ENCODE results near the gene AIMP1. TPM values are rescaled to one million over a fixed set of nuclear protein-coding genes. Genes with fewer than 3 reads are reported as not detected.
"Not testable (repeated sequence)": the region's sequence is repeated elsewhere in the genome, so short reads cannot be mapped to it uniquely, and the experiment has no call there.

The AIMP1 gene
- polyA plus RNA-seq, 1 donor from 2014 or later = 72.8 TPM

DNA sequence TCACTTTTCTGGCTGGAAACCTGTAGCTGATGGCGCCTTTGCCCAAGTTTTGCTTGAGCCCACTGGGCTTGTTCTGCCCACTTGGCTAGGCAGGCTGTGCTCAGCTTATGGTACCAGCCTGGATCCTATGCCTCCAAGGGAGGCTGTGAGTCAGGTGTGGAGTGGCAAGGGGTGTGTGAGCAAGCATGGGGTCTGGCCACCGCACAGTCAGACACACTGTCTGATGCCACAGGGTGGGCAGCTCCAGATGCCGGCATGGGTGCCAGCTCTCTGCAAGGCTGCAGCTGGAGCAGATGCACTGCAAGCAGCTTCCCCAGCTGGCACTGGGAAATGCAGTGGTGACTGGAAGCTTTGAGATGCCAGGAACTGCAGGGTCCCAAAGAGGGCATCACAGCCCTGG is 68.5 kb downstream of the AIMP1 start:
- H3K4me3 Mint-ChIP-seq = no peak overlapping the region
- no peaks in the 10 kb centered on the region for H3K4me1 Mint-ChIP-seq
- no peak overlapping the region for H3K27ac Mint-ChIP-seq
- peaks cover 0 to 6% (median 5%) of the 10 kb centered on the region in 3 donors for H3K9me3 Mint-ChIP-seq
- peaks cover 2% of the 10 kb centered on the region for H3K27me3 Mint-ChIP-seq
- no peaks in the 10 kb centered on the region for H3K36me3 Mint-ChIP-seq

DNA sequence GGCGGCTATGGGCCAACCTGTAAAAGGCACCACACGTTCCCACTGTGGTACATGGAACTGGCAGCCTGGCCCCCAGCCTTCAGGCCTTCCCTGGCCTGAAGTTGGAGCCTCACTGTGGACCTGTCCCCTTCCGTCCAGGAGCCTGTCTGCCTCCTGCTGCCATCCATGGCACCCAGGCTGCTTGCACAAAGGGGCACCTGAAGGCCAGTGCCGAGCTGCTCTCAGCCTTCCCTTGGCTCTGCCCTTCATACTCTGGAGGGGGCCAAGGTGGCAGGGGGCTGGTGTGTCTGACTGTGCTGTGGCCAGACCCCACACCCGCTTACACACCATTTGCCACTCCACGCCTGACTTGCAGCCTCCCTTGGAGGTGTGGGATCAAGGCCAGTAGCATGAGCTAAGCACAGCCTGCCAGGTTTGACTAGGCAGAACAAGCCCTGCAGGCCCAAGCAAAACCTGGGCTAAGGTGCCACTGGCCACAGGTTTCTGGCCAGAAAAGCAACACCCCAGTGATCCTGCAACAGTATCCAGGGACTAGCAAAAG is 69.6 kb downstream of the AIMP1 start:
- Mint-ChIP-seq H3K27ac (no peak overlapping the region), H3K27me3 (peaks cover 2% of the 10 kb centered on the region), H3K9me3 (peaks cover 0 to 6% (median 5%) of the 10 kb centered on the region in 3 donors), H3K36me3 (no peaks in the 10 kb centered on the region), H3K4me3 (no peak overlapping the region), H3K4me1 (no peaks in the 10 kb centered on the region)

DNA sequence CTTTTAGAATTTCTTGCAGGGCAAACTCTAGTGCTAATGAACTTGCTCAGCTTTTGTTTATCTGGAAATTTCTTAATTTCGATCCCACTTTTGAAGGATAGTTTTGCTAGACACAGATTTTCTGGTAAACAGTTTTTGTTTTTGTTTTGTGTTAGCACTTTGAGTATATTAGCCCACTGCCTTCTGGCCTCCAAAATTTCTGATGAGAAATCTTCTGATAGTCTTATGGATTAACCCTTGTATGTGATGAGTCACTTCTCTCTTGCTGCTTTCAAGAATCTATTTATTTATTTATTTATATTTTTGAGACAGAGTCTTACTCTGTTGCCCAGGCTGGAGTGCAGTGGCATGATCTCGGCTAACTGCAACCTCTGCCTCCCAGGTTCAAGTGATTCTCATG is 79.2 kb downstream of the AIMP1 start:
- no peak overlapping the region for H3K4me3 Mint-ChIP-seq
- H3K27me3 Mint-ChIP-seq = no peaks in the 10 kb centered on the region
- H3K27ac Mint-ChIP-seq = no peak overlapping the region
- peaks cover 2% of the 10 kb centered on the region for H3K36me3 Mint-ChIP-seq
- H3K9me3 Mint-ChIP-seq = peaks cover 4 to 46% (median 29%) of the 10 kb centered on the region in 3 donors
- H3K4me1 Mint-ChIP-seq = no peaks in the 10 kb centered on the region

DNA sequence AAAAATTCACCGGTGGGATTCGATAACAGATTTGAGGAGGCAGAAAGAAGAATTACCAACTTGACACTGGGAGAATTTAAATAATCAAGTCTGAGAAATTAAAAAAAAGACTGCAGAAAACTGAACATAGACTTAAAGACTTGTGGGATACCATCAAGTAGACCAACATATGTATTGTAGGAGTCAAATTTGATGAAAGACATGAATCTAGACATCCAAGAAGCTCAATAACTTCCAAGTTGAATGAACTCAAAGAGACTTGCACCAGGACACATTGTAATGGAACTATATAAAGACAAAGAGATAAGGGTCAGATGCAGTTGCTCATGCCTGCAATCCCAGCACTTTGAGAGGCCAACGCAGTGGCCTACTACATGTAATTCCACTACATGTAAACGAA is 82.5 kb downstream of the AIMP1 start:
- not testable (repeated sequence) for H3K36me3 Mint-ChIP-seq, H3K27ac Mint-ChIP-seq, H3K4me3 Mint-ChIP-seq, H3K4me1 Mint-ChIP-seq, H3K27me3 Mint-ChIP-seq
- peaks cover 6 to 33% (median 18%) of the 10 kb centered on the region in 3 donors for H3K9me3 Mint-ChIP-seq

Other genes starting within 250 kb of the AIMP1 start
- 22.9 TPM for gene TBCK, start 341 bp upstream of the AIMP1 start, polyA plus RNA-seq
- not detected for gene GIMD1, start 52.2 kb downstream of the AIMP1 start, polyA plus RNA-seq

Data from IgD-negative memory B cell (primary cell).